NCI-H446 treated with DMSO at 0.1 percent for 48 hours (cell line): ENCODE data around the gene TRIO.

Experiments used
- DNase-seq: peaks from one replicate; lab custom pipeline; 2025; lab: John Stamatoyannopoulos, UW

The TRIO gene

GRCh38 chr5:14209222-14209822 lies 66.2 kb downstream of the TRIO start:
- DNase-seq = no peak

GRCh38 chr5:14209836-14210235 lies 66.7 kb downstream of the TRIO start:
- no peak for DNase-seq

GRCh38 chr5:14210729-14211128 lies 67.6 kb downstream of the TRIO start:
- DNase-seq = no peak

- DNase-seq = no peak
Measured at GRCh38 chr5:14211818-14212803, 69.0 kb downstream of the TRIO start.

GRCh38 chr5:14212838-14213237 lies 69.7 kb downstream of the TRIO start:
- DNase-seq = no peak

- no peak for DNase-seq
Measured at GRCh38 chr5:14213253-14213652, 70.1 kb downstream of the TRIO start.

GRCh38 chr5:14213813-14214585 lies 70.9 kb downstream of the TRIO start:
- no peak for DNase-seq

GRCh38 chr5:14215901-14216300 lies 72.8 kb downstream of the TRIO start:
- no peak for DNase-seq

- no peak for DNase-seq
Measured at GRCh38 chr5:14216372-14216771, 73.2 kb downstream of the TRIO start.

GRCh38 chr5:14216902-14217301 lies 73.8 kb downstream of the TRIO start:
- DNase-seq = no peak

GRCh38 chr5:14217587-14217986 lies 74.4 kb downstream of the TRIO start:
- DNase-seq = no peak

GRCh38 chr5:14218011-14218410 lies 74.9 kb downstream of the TRIO start:
- DNase-seq = no peak

GRCh38 chr5:14218480-14218879 lies 75.3 kb downstream of the TRIO start:
- no peak for DNase-seq

- DNase-seq = no peak
Measured at GRCh38 chr5:14218897-14219573, 75.9 kb downstream of the TRIO start.

- DNase-seq = no peak
Measured at GRCh38 chr5:14219800-14220512, 76.8 kb downstream of the TRIO start.

- no peak for DNase-seq
Measured at GRCh38 chr5:14220642-14221041, 77.5 kb downstream of the TRIO start.

GRCh38 chr5:14221732-14222131 lies 78.6 kb downstream of the TRIO start:
- DNase-seq = no peak

GRCh38 chr5:14222206-14222605 lies 79.1 kb downstream of the TRIO start:
- no peak for DNase-seq

- no peak for DNase-seq
Measured at GRCh38 chr5:14223372-14223771, 80.2 kb downstream of the TRIO start.

- DNase-seq = no peak
Measured at GRCh38 chr5:14225173-14225834, 82.2 kb downstream of the TRIO start.

GRCh38 chr5:14226149-14226548 lies 83.0 kb downstream of the TRIO start:
- no peak for DNase-seq
